HG02981 (cell line): ENCODE results near the gene FAM50A.

Experiments
- ATAC-seq: cut with Tn5 transposase; IDR thresholded peaks from one replicate; pipeline ENCODE4 v1.9.1; 2021; ENCODE audit warnings: mild to moderate bottlenecking, moderate library complexity; ENCODE audit not compliant: unreplicated experiment

The FAM50A gene

DNA sequence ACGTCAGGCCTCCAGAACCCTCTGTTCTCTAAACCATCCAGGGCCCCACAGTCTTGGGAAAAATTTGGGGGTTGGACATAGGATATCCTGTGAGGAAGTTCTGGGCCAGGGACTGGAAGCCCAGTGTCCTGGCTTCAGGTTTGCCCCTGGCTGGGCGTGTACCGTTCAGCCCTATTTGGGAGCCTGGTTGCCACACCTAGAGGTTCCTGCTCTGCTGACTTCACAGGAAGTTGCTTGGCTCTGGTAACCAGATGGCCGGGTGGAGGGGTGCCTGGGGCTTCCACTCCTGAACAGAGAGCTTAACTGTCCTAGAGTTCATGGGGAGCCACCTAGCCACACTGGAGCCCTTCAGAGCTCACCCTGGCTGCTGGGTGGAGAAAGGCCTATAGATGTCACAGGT, 31.5 kb upstream of the FAM50A start:
- ATAC-seq = no peak

DNA sequence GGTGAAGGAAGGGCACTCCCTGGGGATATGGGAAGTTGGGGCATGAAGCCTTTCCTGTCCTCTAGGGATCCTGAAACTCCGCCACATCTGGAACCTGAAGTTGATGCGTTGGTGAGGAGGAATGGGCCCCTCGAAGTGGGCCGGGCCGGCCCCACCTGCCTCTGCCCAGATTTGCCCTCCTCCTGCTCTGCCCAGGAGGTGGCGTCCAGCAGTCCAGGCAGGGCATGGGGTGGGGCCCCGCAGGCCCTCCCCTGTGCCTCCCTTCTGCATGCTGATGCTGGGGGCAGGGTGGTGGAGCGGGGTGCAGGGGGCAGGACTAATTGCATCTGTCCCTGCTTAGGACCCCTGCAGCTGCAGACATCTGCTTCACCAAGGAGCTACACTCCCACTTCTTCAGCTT, 30.8 kb upstream of the FAM50A start:
- ATAC-seq = no peak

DNA sequence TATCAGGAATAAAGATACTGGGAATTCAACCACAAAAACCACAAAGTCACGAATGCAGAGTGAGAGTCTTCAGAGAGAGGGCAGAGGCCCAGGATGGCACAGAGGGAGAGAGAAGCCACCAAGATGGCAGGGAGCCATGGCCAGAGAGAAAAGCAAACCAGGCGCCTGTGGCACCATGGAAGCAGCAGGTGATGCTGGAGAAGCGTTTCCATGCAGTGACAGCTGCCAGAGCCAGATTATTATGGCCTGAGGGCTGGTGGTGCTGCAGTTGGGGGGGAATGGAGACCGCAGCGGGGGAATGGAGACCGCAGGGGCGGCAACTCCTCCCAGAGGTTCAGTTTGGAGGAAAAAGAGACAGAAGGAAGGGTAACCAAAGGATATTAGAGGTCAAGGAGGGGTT, 26.8 kb upstream of the FAM50A start:
- ATAC-seq = no peak

DNA sequence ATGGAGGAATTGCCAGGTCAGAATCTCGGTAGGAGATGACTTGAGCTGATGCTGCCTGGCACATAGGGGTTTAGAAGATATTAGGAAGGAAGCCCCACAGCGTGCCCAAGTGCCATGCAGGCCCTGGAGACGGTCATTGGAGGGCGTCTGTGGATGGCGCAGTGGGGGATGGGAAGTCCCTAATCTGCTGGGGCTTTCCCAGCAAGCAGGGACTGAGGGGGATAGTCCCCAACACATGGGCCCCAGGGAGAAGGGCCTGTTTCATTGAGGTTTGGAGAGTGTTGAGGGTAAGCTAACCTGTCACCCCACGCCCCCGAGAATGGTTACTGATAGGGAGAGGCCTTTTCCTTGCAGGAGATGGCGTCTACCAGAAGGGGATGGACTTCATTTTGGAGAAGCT, 24.8 kb upstream of the FAM50A start:
- no peak for ATAC-seq

DNA sequence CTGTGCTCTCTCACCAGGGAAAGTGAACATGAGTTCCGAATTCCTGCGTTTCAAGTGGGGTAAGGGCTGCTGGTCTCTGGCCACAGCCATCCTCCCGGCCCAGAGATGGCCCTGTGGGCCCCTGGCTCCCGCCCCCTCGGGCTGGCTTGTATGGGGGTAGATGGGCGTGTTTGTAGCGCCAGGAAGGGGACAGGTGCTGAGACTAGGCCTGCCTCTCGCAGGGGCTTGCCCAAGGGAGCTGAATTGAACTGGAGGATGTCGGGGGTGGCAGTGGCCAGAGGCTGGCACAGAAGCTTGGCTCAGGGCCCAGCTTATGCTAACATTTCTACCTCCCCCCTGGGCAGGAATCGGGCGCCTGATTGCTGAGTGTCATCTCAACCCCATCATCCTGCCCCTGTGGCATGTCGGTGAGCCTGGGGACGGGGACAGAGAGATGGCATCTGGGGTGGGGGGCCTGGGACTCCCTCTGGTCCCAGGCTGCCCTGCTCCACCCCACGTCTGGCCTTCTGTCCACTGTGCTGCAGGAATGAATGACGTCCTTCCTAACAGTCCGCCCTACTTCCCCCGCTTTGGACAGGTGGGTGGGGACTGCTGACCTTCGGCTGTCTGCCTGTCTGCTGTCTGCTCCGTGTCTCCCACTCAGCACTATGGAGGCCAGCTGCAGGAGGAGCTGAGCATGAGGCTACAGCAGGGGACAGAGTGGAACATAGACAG, 24.1 kb upstream of the FAM50A start:
- ATAC-seq = no peak

DNA sequence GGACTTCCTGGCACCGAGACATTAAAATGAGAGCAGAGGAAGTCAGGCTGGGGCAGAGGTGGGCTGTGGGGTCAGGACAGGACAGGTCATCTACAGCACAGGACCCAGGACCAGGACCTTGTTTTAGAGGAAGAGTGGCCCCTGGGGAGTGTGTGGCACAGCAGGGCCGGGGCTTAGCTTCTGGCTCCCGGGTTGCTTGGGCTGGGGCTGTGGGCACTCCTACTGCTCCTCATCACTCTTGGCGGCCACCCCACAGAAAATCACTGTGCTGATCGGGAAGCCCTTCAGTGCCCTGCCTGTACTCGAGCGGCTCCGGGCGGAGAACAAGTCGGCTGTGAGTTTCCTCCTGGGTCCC, 23.6 kb upstream of the FAM50A start:
- ATAC-seq = no peak

DNA sequence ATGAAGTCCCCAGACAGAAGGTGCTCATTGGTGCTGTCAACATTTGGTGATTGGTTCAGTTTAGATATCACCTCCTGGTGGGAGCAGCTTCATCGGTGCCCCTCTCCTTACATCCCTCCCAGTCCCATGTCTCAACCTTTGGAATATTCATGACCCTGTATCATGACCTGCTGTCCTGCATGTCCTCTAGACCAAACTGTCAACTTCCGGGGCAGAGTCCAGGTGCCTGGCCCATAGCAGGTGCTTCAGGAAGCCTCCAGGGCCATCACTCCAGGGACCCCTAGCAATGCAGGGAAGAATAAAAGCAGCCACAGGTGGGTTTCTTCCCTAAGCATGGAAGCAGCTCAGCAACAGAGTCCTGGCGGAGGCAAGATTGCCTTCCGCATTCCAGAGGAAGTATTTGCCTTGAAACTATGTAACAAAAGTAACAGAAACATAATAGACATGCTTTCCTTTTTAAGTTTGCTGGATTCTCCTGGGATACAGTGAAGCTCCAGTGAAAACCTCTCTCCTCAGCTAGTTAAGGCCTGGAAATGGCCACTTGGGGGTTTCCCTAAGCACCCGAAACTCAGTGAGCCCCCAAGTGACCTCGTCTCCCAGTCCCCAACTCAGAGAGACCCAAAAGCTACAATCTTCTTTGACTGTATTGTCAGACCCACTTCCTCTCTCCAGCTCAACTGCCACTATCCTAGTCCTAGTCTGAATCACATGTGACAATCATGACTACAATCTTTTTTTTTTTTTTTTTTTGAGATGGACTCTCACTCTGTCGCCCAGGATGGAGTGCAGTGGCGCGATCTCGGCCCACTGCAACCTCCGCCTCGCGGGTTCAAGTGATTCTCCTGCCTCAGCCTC, 16.8 kb upstream of the FAM50A start:
- no peak for ATAC-seq

DNA sequence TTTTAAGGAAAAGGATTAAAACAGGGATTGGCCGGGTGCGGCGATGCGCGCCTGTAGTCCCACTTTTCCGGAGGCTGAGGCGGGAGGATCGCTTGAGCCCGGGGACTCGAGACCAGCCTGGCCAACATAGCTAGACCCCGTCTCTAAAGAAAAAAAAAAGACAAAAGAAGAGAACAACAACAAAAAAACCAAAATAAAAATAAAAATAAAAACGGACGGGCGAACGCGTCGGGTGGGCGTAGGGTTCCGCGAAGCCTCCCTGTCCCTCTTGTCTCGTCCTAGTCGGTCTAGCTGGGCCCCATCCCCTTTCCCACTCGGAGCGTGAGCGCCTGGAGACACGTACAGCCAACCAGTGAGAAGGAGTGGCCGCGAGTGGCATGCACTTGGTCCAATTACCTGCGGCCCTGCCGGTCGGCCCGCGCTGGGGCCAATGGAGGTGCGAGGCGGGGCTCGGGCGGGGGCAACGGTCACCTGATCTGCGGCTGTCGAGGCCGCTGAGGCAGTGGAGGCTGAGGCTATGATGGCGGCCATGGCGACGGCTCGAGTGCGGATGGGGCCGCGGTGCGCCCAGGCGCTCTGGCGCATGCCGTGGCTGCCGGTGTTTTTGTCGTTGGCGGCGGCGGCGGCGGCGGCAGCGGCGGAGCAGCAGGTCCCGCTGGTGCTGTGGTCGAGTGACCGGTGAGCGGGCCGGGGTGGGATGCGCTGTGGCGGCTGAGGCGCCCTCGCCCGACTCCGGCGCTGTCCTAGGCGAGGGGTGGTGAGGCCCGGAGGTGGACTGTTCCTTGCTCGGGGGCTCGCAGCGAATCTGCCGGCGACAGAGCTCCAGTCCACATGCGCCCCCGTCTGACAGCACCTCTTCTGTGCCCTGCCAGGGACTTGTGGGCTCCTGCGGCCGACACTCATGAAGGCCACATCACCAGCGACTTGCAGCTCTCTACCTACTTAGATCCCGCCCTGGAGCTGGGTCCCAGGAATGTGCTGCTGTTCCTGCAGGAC, 15.5 kb upstream of the FAM50A start, which contains the start of gene ATP6AP1:
Gene ATP6AP1 (plus strand): TSS at position 502 of the 996 bp plus-strand sequence. CDS start 16 bp downstream, at position 518.
- ATAC-seq = peak; percentile 97

DNA sequence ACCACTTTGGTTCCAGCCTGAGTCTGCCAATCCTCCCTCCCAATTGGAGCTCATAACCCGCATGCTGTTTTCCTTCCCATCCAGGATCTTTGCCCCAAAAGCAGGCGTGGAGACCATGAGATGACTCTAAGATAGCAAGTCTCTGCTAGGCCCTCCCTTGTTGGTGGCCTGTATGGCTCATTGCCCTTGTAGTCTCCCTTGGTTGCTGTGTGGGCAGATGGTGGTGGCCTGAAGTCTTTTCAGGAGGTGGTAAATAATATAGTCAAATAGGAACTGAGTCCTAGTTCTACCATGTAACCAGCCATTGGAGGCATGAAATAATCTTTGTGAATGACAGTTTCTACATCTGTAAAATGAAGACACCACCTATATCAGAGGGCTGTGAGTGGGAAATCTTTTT, 14.2 kb upstream of the FAM50A start:
- ATAC-seq = no peak

DNA sequence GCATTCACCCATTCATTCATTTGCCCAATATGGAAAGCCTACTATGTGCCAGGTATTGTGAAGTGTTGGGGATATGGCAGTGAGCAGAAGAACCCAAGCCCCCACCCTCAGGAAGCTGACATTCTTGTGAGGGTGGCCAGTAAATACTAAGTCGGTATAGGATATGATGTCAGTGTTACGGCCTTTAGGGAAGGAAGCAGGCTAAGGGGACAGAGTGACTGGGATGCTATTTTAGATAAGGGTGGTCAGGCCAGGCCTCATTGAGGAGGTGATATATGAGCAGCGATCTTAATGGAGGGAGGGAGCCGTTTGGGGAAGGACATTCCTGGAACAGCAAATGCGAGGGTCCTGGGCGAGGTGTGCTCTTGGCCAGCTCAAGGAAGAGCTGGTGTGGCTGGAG, 13.5 kb upstream of the FAM50A start:
- no peak for ATAC-seq

DNA sequence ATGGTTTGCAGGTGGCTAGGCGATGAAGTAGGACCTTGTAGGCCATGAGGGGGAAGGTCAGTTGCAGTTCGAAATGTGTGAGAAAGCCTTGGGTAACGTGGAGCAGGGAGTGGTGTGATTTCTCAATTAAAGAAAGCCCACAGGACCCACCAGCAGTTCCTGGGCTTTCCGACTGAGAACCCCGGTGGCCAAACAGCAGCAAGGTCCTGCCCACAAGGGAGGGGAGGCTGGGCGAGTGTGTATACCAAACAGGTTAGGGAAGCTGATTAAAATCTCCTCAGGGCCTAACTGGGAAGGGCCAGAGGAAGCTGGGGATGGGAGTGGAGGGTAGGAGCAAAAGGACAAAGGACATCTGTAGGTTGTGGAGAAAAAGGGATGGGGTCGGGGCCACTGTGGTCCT, 13.0 kb upstream of the FAM50A start:
- ATAC-seq = no peak

DNA sequence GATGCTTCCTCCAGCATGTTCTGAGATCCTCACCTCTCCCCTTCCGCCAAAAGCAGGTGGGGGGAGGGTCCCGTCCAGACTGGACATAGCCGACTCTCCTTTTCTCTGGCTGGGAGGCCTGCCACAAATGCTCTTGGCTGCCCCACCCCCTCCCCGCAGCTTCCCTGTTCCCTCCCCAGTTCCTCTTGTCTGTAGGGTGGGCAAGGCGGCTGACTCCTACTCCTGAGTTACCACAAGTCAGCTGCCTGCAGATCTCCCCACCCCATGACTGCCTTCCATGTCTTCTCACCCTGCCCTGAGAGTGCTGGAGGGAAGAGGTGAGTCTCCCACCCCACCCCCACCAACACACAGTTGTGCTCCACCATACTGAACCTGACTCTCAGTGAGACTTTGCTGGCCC, 12.6 kb upstream of the FAM50A start:
- ATAC-seq = no peak

DNA sequence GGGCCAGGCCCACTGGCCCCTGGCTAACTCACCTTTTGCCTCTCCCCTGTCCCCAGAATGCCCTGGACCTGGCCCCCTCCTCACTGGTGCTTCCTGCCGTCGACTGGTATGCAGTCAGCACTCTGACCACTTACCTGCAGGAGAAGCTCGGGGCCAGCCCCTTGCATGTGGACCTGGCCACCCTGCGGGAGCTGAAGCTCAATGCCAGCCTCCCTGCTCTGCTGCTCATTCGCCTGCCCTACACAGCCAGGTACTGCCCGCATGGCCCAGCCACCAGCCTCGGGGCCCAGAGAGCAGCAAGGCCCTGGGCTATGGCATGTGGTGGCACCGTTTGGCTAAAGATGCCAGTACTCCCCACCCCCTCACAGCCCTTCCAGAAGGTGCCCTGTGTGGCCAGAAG, 11.7 kb upstream of the FAM50A start:
- ATAC-seq = no peak

DNA sequence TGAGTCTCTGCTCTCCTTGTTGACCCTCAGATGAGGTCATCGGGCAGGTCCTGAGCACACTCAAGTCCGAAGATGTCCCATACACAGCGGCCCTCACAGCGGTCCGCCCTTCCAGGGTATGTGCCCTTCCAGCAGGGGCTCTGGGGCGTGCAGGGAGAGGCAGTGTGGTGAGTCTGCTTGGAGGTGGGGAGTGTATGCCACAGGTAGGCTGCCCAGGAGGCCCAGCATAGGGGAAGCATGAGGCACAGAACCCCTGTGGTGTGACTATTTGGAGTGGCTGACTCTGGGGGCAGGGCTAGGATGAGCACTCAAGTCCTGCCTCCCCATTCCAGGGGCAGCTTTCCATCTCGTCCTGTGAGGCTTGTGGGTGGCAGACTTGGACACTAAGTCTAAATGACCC, 10.3 kb upstream of the FAM50A start:
- ATAC-seq = no peak

DNA sequence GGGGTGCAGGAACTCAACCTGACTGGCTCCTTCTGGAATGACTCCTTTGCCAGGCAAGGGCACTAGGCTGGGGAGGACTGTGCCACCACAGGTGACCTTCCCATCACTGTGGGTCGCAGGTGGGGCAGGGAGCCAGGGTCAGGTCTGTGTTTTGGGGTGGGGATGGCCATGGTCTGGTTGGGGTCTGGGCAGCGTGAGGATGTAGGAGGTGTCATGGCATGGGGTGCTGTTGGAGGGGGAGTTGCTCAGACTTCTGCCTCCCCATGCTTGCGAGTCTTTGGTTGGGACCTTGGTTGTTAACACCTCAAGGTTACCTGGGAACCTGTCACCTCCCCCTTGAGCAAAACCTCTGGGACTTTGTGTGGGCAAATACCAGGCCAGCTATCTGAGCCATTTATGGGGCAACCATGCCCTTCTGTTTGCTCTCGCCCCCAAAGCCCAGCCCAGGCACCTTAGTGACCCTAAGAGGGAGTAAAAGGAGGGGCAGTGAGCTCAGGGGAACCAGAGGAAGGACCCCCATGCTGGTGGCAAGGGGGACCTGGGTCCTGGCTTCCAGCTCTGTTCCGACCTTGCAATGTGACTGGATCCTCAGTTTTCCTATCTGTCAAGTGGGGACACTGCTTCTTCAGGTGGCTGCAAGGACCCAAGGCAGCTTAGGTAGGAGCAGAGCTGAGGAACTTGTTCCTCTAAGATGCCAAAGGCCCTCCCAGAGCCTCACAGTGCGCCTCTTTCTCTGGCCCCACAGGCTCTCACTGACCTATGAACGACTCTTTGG, 9.4 kb upstream of the FAM50A start:
- ATAC-seq = no peak

DNA sequence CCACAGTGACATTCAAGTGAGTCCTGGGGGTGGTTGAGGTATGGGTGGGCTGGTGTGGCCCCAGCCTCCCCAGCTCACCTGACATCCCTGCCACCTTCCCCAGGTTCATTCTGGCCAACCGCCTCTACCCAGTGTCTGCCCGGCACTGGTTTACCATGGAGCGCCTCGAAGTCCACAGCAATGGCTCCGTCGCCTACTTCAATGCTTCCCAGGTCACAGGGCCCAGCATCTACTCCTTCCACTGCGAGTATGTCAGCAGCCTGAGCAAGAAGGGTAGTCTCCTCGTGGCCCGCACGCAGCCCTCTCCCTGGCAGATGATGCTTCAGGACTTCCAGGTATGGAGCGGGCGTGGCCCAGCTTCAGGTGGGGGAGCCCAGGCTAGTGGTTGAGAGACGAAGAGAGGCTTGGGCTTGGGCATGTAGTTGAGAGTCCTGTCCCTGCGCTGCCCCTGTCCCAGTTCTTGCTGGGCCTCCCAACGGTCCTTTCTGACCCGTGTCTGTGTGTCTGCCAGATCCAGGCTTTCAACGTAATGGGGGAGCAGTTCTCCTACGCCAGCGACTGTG, 8.7 kb upstream of the FAM50A start:
- ATAC-seq = no peak

DNA sequence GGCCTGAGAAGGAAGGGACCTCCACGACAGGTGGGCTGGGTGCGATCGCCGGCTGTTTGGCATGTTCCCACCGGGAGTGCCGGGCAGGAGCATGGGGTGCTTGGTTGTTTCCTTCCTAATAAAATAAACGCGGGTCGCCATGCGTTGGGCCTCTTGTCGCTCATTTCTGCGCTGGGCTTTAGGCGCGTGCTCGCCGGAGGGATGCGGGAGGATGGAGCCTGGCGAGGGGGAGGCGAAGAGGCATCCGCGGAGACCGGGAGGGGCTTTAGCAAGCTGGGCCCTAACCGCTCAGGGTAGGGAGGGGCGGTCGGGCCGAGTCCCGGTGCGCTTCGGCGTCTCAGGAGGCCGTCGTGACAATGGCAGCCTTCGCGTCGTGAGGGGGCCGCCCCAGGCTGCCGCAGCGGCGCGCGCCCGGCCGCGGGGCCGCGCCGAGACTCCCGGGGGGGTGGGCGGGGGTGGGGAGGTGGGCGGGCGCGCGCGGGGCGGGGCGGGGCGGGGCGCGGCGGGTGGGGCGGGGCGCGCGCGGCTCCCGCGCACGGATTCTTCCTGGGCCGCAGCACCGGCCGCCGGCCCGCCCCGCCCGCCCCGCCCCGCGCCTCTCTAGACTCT, 7.5 kb upstream of the FAM50A start:
- no peak for ATAC-seq

DNA sequence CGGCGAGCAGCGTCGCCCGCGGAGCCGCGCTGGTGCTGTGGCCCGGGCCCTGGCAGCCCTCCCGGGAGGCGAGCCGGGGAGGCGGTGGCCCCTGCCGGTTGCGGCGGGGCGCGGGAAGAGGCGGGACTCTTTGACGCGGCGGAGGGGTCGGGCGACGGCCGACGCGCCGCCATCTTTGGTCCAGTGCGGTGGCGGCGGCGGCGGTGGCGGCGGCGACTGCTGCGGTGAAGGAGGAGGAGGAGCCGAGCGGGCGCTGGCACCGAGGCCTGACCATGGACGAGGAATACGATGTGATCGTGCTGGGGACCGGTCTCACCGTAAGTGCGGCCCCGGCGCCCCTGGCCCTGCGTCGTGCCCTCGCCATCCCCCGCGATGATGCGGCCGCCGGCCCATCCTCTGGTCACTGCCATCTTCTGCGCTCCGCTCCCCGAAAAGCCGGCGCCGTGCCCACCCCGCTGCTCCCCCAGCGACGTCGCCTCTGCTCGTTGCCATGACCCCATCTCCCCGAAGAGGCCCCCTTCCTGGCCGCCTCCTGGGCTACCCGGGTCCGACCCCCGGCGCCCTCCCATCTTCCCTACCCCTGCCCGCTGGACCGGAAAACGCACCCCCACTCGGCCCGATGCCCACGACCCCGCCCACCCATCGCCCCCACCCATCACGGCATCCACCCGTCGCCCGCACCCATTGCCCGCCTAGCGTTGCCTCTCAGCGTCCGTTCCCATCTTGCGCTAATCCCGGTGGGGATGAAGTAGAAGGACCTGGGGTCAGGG, 6.8 kb upstream of the FAM50A start, which contains the start of gene GDI1:
Gene GDI1 (plus strand): TSS at position 172 of the 770 bp plus-strand sequence. CDS start 101 bp downstream, at position 273.
- no peak for ATAC-seq
